GM23248 (cell line): ENCODE results near the gene FANCE.

ENCODE experiments used
- EZH2 ChIP-seq: fragments of 200-600 bp; sonication (generic); IDR thresholded peaks from 2 replicates; pipeline ENCODE4 v1.6.1; 2018; ENCODE audit warnings: antibody characterized with exemption, mild to moderate bottlenecking; ENCODE audit not compliant: insufficient read depth, poor library complexity, severe bottlenecking
- EZH2phosphoT487 ChIP-seq: fragments of 200-600 bp; sonication (generic); IDR thresholded peaks from 2 replicates; pipeline ENCODE4 v1.6.1; 2018; ENCODE audit warnings: antibody characterized with exemption, moderate library complexity, mild to moderate bottlenecking, low read depth; ENCODE audit not compliant: insufficient read depth

DNA sequence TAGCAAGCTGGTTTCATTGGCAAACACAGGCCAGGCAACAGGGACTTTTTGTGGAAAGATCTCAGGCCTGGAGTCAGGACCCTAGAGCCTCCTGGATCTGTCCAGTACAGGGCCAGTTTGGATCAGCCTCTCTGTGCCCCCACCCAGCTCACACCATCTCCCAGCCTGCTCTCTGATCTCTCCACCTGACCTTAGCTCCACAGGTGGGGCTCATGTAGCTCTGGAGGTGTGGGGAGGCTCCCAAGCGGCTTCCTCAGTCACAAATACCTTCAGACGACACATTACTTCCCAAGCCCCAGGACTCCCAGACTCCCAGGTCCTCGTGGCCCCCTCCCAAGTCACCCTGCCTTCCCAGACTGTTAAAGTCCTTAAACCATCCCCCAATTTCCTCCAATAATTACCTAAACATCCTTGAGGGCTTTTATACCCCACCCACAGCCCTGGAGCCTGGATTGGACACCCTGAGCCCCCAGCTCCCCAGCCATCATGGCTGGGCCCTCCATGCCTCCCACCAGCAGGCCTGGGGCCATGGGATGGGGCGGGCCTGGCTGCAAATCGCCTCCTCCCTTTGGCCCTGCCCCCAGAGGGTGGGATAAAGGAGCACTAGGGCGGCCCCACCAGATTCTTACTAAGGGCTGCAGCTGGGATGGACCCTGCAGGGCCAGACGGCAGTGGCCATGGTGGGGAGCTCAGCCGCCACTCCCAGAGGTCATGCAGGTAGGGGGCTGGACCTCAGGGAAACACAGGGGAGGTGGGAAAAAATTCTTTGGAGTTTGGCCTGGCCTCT is 15.9 kb upstream of the FANCE start:
- no peak for TF ChIP-seq EZH2
- TF ChIP-seq EZH2phosphoT487, result no peak
